ENCODE data around the gene MCC.

DNA sequence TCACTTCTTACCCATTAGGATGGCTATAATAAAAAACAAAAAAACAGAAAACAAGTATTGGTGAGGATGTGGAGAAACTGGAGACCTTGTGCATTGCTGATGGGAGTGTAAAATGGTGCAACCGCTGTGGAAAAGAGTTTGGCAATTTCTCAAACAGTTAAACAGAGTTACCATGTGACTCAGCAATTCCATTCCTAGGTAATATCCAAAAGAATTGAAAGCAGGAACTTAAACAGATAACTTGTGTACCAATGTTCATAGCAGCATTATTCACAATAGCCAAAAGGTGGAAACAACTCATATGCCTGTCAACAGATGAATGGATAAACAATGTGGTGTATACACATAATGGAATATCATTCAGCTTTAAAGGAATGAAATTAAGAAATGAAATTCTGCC lies 482.8 kb downstream of the MCC start:
- TF ChIP-seq, protein P1, sequence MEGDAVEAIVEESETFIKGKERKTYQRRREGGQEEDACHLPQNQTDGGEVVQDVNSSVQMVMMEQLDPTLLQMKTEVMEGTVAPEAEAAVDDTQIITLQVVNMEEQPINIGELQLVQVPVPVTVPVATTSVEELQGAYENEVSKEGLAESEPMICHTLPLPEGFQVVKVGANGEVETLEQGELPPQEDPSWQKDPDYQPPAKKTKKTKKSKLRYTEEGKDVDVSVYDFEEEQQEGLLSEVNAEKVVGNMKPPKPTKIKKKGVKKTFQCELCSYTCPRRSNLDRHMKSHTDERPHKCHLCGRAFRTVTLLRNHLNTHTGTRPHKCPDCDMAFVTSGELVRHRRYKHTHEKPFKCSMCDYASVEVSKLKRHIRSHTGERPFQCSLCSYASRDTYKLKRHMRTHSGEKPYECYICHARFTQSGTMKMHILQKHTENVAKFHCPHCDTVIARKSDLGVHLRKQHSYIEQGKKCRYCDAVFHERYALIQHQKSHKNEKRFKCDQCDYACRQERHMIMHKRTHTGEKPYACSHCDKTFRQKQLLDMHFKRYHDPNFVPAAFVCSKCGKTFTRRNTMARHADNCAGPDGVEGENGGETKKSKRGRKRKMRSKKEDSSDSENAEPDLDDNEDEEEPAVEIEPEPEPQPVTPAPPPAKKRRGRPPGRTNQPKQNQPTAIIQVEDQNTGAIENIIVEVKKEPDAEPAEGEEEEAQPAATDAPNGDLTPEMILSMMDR (IDR thresholded peaks at IDR 0.05), result no peak
- TF ChIP-seq POLR2A (IDR thresholded peaks at IDR 0.05), result no peak
